ENCODE measurements around the gene PDIA6. TPM values are rescaled to one million over a fixed set of nuclear protein-coding genes. Genes with fewer than 3 reads are reported as not detected.
"Not testable (repeated sequence)": the region's sequence is repeated elsewhere in the genome, so short reads cannot be mapped to it uniquely, and the experiment has no call there.

The PDIA6 gene
- total RNA-seq, 1 experiment from 2014 or later = 254 TPM

- Mint-ChIP-seq H3K4me1 (ENCODE audit: insufficient read depth, unreplicated experiment) (peaks cover 22% of the 10 kb centered on the region), H3K27ac (ENCODE audit: low read depth, unreplicated experiment) (peak overlapping the region; percentile 92), H3K9me3 (ENCODE audit: unreplicated experiment) (no peaks in the 10 kb centered on the region), H3K4me3 (ENCODE audit: unreplicated experiment) (peak overlapping the region; percentile 84), H3K36me3 (ENCODE audit: insufficient read depth, unreplicated experiment) (peaks cover 5% of the 10 kb centered on the region), H3K27me3 (ENCODE audit: insufficient read depth, unreplicated experiment) (peaks cover 7% of the 10 kb centered on the region)
- peak; percentile 6 for DNase-seq (ENCODE audit: unreplicated experiment)
- BruUV-seq (replicated peaks) = TSS peak; percentile 28
- TF ChIP-seq CTCF (IDR thresholded peaks at IDR 0.05; ENCODE audit: unreplicated experiment) = no peak
- POLR2A ChIA-PET = interaction anchor here (0.6 to 2.0 kb wide), 12 partner anchors 10 to 939 kb away, joined by 3 to 11 read pairs (median 4); partner anchors contain the start of gene GREB1
- CTCF ChIA-PET = interaction anchor here (0.9 to 1.5 kb wide), 4 partner anchors 9 to 101 kb away, joined by 3 to 5 read pairs (median 4); no protein-coding TSS in a partner anchor
- intact Hi-C loops (cut with micrococcal nuclease) = loop anchor here (2.0 kb wide), 1 partner anchor 103 kb away; no protein-coding TSS in a partner anchor
Observed at GRCh38 chr2:10811517-10811916, 1.1 kb downstream of the PDIA6 start.

- no peaks in the 10 kb centered on the region for H3K27me3 Mint-ChIP-seq (ENCODE audit: insufficient read depth, unreplicated experiment)
- TF ChIP-seq CTCF (IDR thresholded peaks at IDR 0.05; ENCODE audit: unreplicated experiment) = no peak
- CTCF ChIA-PET = no interaction called here
- intact Hi-C loops (cut with micrococcal nuclease) = loop anchor here (2.0 kb wide), 1 partner anchor 102 kb away; no protein-coding TSS in a partner anchor
- H3K27ac Mint-ChIP-seq (ENCODE audit: low read depth, unreplicated experiment) = peak overlapping the region; percentile 92
- peaks cover 22% of the 10 kb centered on the region for H3K4me1 Mint-ChIP-seq (ENCODE audit: insufficient read depth, unreplicated experiment)
- no TSS peak for BruUV-seq (replicated peaks)
- H3K9me3 Mint-ChIP-seq (ENCODE audit: unreplicated experiment) = no peaks in the 10 kb centered on the region
- peaks cover 5% of the 10 kb centered on the region for H3K36me3 Mint-ChIP-seq (ENCODE audit: insufficient read depth, unreplicated experiment)
- DNase-seq (ENCODE audit: unreplicated experiment) = peak; percentile 14
- H3K4me3 Mint-ChIP-seq (ENCODE audit: unreplicated experiment) = peak overlapping the region; percentile 84
- POLR2A ChIA-PET = no interaction called here
Observed at GRCh38 chr2:10810202-10811161, 2.1 kb downstream of the PDIA6 start.

GRCh38 chr2:10806543-10806942, 6.0 kb downstream of the PDIA6 start:
- ChIA-PET POLR2A (interaction anchor here (0.6 kb wide), 1 partner anchor 1201 kb away, joined by 3 read pairs; no protein-coding TSS in a partner anchor), CTCF (interaction anchor here (0.5 to 2.5 kb wide), 2 partner anchors 26 to 63 kb away, joined by 3 to 7 read pairs; no protein-coding TSS in a partner anchor)
- H3K36me3 Mint-ChIP-seq (ENCODE audit: insufficient read depth, unreplicated experiment) = peaks cover 15% of the 10 kb centered on the region
- intact Hi-C loops (cut with micrococcal nuclease) = no loop called here
- no peaks in the 10 kb centered on the region for H3K9me3 Mint-ChIP-seq (ENCODE audit: unreplicated experiment)
- no peak overlapping the region for H3K27ac Mint-ChIP-seq (ENCODE audit: low read depth, unreplicated experiment)
- no peak for TF ChIP-seq CTCF (IDR thresholded peaks at IDR 0.05; ENCODE audit: unreplicated experiment)
- BruUV-seq (replicated peaks) = no TSS peak
- no peaks in the 10 kb centered on the region for H3K27me3 Mint-ChIP-seq (ENCODE audit: insufficient read depth, unreplicated experiment)
- no peak overlapping the region for H3K4me3 Mint-ChIP-seq (ENCODE audit: unreplicated experiment)
- no peak for DNase-seq (ENCODE audit: unreplicated experiment)
- peaks cover 22% of the 10 kb centered on the region for H3K4me1 Mint-ChIP-seq (ENCODE audit: insufficient read depth, unreplicated experiment)

GRCh38 chr2:10805990-10806389, 6.6 kb downstream of the PDIA6 start:
- BruUV-seq (replicated peaks); DNase-seq (ENCODE audit: unreplicated experiment); intact Hi-C loops (cut with micrococcal nuclease); H3K9me3 Mint-ChIP-seq (ENCODE audit: unreplicated experiment); H3K27ac Mint-ChIP-seq (ENCODE audit: low read depth, unreplicated experiment); H3K27me3 Mint-ChIP-seq (ENCODE audit: insufficient read depth, unreplicated experiment); POLR2A ChIA-PET; H3K4me3 Mint-ChIP-seq (ENCODE audit: unreplicated experiment); CTCF ChIA-PET: not testable (repeated sequence)
- peaks cover 20% of the 10 kb centered on the region for H3K36me3 Mint-ChIP-seq (ENCODE audit: insufficient read depth, unreplicated experiment)
- peaks cover 21% of the 10 kb centered on the region for H3K4me1 Mint-ChIP-seq (ENCODE audit: insufficient read depth, unreplicated experiment)

Measured in MCF 10A (cell line).